ENCODE results near the gene PHACTR3.
A peak's percentile ranks its signal among the peaks of the same experiment; 100 is the strongest.

Gene PHACTR3

GRCh38 chr20:59830665-59831023 lies 226.3 kb downstream of the PHACTR3 start:
- peak; percentile 0 for ATAC-seq (ENCODE audit: low read depth)
- H3K27me3 ChIP-seq (ENCODE audit: insufficient read depth, poor library complexity, severe bottlenecking): no peaks in the 10 kb centered on the region

GRCh38 chr20:59831024-59831915 lies 226.9 kb downstream of the PHACTR3 start:
- DNase-seq (ENCODE audit: low spot score) (peak; percentile 97), ATAC-seq (ENCODE audit: low read depth) (peak; percentile 66)
- Histone ChIP-seq H3K36me3 (ENCODE audit: low read depth) (no peaks in the 10 kb centered on the region), H3K27me3 (ENCODE audit: insufficient read depth, poor library complexity, severe bottlenecking) (no peaks in the 10 kb centered on the region), H3K4me1 (ENCODE audit: insufficient read depth, poor library complexity, severe bottlenecking) (peaks cover 49% of the 10 kb centered on the region), H3K27ac (ENCODE audit: poor library complexity, severe bottlenecking) (peak overlapping the region; percentile 97), H3K9me3 (ENCODE audit: severe bottlenecking) (no peaks in the 10 kb centered on the region), H3K4me3 (ENCODE audit: severe bottlenecking) (peak overlapping the region; percentile 12)
- peak; percentile 10 for TF ChIP-seq CTCF (IDR thresholded peaks at IDR 0.05; ENCODE audit: poor library complexity, severe bottlenecking)

More at GRCh38 chr20:59830665-59831023, 226.3 kb downstream of the PHACTR3 start:
- no peak for TF ChIP-seq CTCF (IDR thresholded peaks at IDR 0.05; ENCODE audit: poor library complexity, severe bottlenecking)
- H3K9me3 ChIP-seq (ENCODE audit: severe bottlenecking): no peaks in the 10 kb centered on the region
- H3K36me3 ChIP-seq (ENCODE audit: low read depth): no peaks in the 10 kb centered on the region
- DNase-seq (ENCODE audit: low spot score): no peak
- peaks cover 49% of the 10 kb centered on the region for H3K4me1 ChIP-seq (ENCODE audit: insufficient read depth, poor library complexity, severe bottlenecking)
- peak overlapping the region; percentile 97 for H3K27ac ChIP-seq (ENCODE audit: poor library complexity, severe bottlenecking)
- no peak overlapping the region for H3K4me3 ChIP-seq (ENCODE audit: severe bottlenecking)

GRCh38 chr20:59831916-59832270 lies 227.6 kb downstream of the PHACTR3 start:
- Histone ChIP-seq H3K4me3 (ENCODE audit: severe bottlenecking) (no peak overlapping the region), H3K4me1 (ENCODE audit: insufficient read depth, poor library complexity, severe bottlenecking) (peaks cover 49% of the 10 kb centered on the region), H3K36me3 (ENCODE audit: low read depth) (no peaks in the 10 kb centered on the region), H3K9me3 (ENCODE audit: severe bottlenecking) (no peaks in the 10 kb centered on the region), H3K27me3 (ENCODE audit: insufficient read depth, poor library complexity, severe bottlenecking) (no peaks in the 10 kb centered on the region), H3K27ac (ENCODE audit: poor library complexity, severe bottlenecking) (peak overlapping the region; percentile 97)
- DNase-seq (ENCODE audit: low spot score): no peak
- no peak for ATAC-seq (ENCODE audit: low read depth)
- TF ChIP-seq CTCF (IDR thresholded peaks at IDR 0.05; ENCODE audit: poor library complexity, severe bottlenecking): no peak

- H3K27me3 ChIP-seq (ENCODE audit: insufficient read depth, poor library complexity, severe bottlenecking): no peaks in the 10 kb centered on the region
Observed at GRCh38 chr20:59832406-59833363, 228.3 kb downstream of the PHACTR3 start.

More at GRCh38 chr20:59832406-59833363, 228.3 kb downstream of the PHACTR3 start:
- Histone ChIP-seq H3K4me1 (ENCODE audit: insufficient read depth, poor library complexity, severe bottlenecking) (peaks cover 53% of the 10 kb centered on the region), H3K27ac (ENCODE audit: poor library complexity, severe bottlenecking) (peak overlapping the region; percentile 97), H3K9me3 (ENCODE audit: severe bottlenecking) (no peaks in the 10 kb centered on the region), H3K36me3 (ENCODE audit: low read depth) (0 out of 2 replicates have a peak, but pooled peaks cover 5% of the 10 kb centered on the region), H3K4me3 (ENCODE audit: severe bottlenecking) (no peak overlapping the region)
- DNase-seq (ENCODE audit: low spot score): no peak
- no peak for ATAC-seq (ENCODE audit: low read depth)
- TF ChIP-seq CTCF (IDR thresholded peaks at IDR 0.05; ENCODE audit: poor library complexity, severe bottlenecking): no peak
